MM.1S (cell line): ENCODE results near the gene LUC7L.

Experiments used
- DNase-seq: peaks from one replicate; pipeline ENCODE4 v3.0.0-alpha.2; 2015
- H2AFZ ChIP-seq: fragments of 300-600 bp; sonication (generic); 2 replicates; pipeline ENCODE4 v1.6.0; 2016; ENCODE audit warnings: antibody characterized with exemption, low read length
- H3F3A ChIP-seq: fragments of 300-600 bp; sonication (generic); 2 replicates; pipeline ENCODE4 v1.6.1; 2016; ENCODE audit warnings: mild to moderate bottlenecking, antibody characterized with exemption, low read length, moderate library complexity, mixed read lengths; ENCODE audit not compliant: insufficient read depth
- H3K27ac ChIP-seq: fragments of 300-600 bp; sonication (generic); 2 replicates; pipeline ENCODE4 v1.5.1; 2016; ENCODE audit warnings: mild to moderate bottlenecking, low read length
- H3K27me3 ChIP-seq: fragments of 300-600 bp; sonication (generic); replicated peaks from 2 replicates; pipeline ENCODE4 v1.6.0; 2016; ENCODE audit warnings: low read length; ENCODE audit not compliant: insufficient read depth
- H3K36me3 ChIP-seq: fragments of 300-600 bp; sonication (generic); replicated peaks from 2 replicates; pipeline ENCODE4 v1.6.1; 2016; ENCODE audit warnings: mild to moderate bottlenecking, low read length, mixed read lengths; ENCODE audit not compliant: insufficient read depth
- H3K4me1 ChIP-seq: fragments of 300-600 bp; sonication (generic); 2 replicates; pipeline ENCODE4 v1.6.1; 2016; ENCODE audit warnings: low read length, mixed read lengths
- H3K4me2 ChIP-seq: fragments of 300-600 bp; sonication (generic); 2 replicates; pipeline ENCODE4 v1.6.0; 2016; ENCODE audit warnings: low read depth, low read length
- H3K4me3 ChIP-seq: fragments of 300-600 bp; sonication (generic); 2 replicates; pipeline ENCODE4 v1.5.1; 2016; ENCODE audit warnings: low read length, mixed read lengths
- H3K79me2 ChIP-seq: fragments of 300-600 bp; sonication (generic); 2 replicates; pipeline ENCODE4 v1.6.1; 2016; ENCODE audit warnings: mixed run types, low read length, mixed read lengths
- H3K9ac ChIP-seq: fragments of 300-600 bp; sonication (generic); 2 replicates; pipeline ENCODE4 v1.6.1; 2016; ENCODE audit warnings: low read length, mixed read lengths
- H3K9me2 ChIP-seq: fragments of 300-600 bp; sonication (generic); replicated peaks from 2 replicates; pipeline ENCODE4 v1.6.1; 2016; ENCODE audit warnings: mild to moderate bottlenecking, low read length, mixed read lengths; ENCODE audit not compliant: insufficient read depth
- H3K9me3 ChIP-seq: fragments of 300-600 bp; sonication (generic); replicated peaks from 2 replicates; pipeline ENCODE4 v1.6.1; 2016; ENCODE audit warnings: mild to moderate bottlenecking, low read length, mixed read lengths; ENCODE audit not compliant: insufficient read depth
- H4K20me1 ChIP-seq: fragments of 300-600 bp; sonication (generic); 2 replicates; pipeline ENCODE4 v1.6.1; 2016; ENCODE audit warnings: mild to moderate bottlenecking, low read length, moderate library complexity, mixed read lengths; ENCODE audit not compliant: insufficient read depth
- CTCF ChIP-seq: fragments of 300-600 bp; sonication (generic); IDR thresholded peaks from 2 replicates; pipeline ENCODE4 v1.5.1; 2016; ENCODE audit warnings: antibody characterized with exemption, low read length, mixed read lengths
- EZH2 ChIP-seq: fragments of 300-600 bp; sonication (generic); optimal IDR thresholded peaks from 2 replicates; pipeline ENCODE3; 2017; ENCODE audit warnings: low read depth, mild to moderate bottlenecking, antibody characterized with exemption, low read length, mixed read lengths
- EZH2phosphoT487 ChIP-seq: fragments of 300-600 bp; sonication (generic); IDR thresholded peaks from 2 replicates; pipeline ENCODE4 v1.6.1; 2018; ENCODE audit warnings: antibody characterized with exemption, low read length

Gene LUC7L

GRCh38 chr16:253833-254232, 24.6 kb upstream of the LUC7L start:
- no peaks in the 10 kb centered on the region for H3K36me3 ChIP-seq
- no peaks in the 10 kb centered on the region for H3K79me2 ChIP-seq
- no peak overlapping the region for H3K4me3 ChIP-seq
- H3K4me1 ChIP-seq, result no peaks in the 10 kb centered on the region
- DNase-seq, result no peak
- H3K27me3 ChIP-seq, result no peaks in the 10 kb centered on the region
- TF ChIP-seq EZH2phosphoT487 (no peak), EZH2 (no peak), CTCF (no peak)
- H4K20me1 ChIP-seq, result no peaks in the 10 kb centered on the region
- H3F3A ChIP-seq, result no peaks in the 10 kb centered on the region
- no peak overlapping the region for H3K27ac ChIP-seq
- H3K9me3 ChIP-seq, result no peaks in the 10 kb centered on the region
- H3K9ac ChIP-seq, result no peak overlapping the region
- H3K4me2 ChIP-seq, result no peak overlapping the region
- no peak overlapping the region for H2AFZ ChIP-seq
- H3K9me2 ChIP-seq, result no peaks in the 10 kb centered on the region

GRCh38 chr16:252366-253337, 23.4 kb upstream of the LUC7L start:
- TF ChIP-seq EZH2phosphoT487, result no peak
- TF ChIP-seq CTCF, result no peak
- no peak for TF ChIP-seq EZH2
- DNase-seq, result no peak
- Histone ChIP-seq H2AFZ (no peak overlapping the region), H3K4me2 (no peak overlapping the region), H3K4me3 (no peak overlapping the region), H3K4me1 (no peaks in the 10 kb centered on the region), H3K9me2 (no peaks in the 10 kb centered on the region), H3K27me3 (no peaks in the 10 kb centered on the region), H4K20me1 (no peaks in the 10 kb centered on the region), H3K36me3 (no peaks in the 10 kb centered on the region), H3K9ac (no peak overlapping the region), H3F3A (no peaks in the 10 kb centered on the region), H3K79me2 (no peaks in the 10 kb centered on the region), H3K9me3 (no peaks in the 10 kb centered on the region), H3K27ac (no peak overlapping the region)

GRCh38 chr16:249431-249830, 20.2 kb upstream of the LUC7L start:
- no peak for TF ChIP-seq EZH2
- no peak for TF ChIP-seq CTCF
- TF ChIP-seq EZH2phosphoT487, result no peak
- Histone ChIP-seq H3K4me1 (no peaks in the 10 kb centered on the region), H3K4me3 (no peak overlapping the region)

More at GRCh38 chr16:249431-249830, 20.2 kb upstream of the LUC7L start:
- no peaks in the 10 kb centered on the region for H3K36me3 ChIP-seq
- no peak for DNase-seq
- H3K9me3 ChIP-seq, result no peaks in the 10 kb centered on the region
- H3K27ac ChIP-seq, result no peak overlapping the region
- H3K9me2 ChIP-seq, result no peaks in the 10 kb centered on the region
- H3K27me3 ChIP-seq, result no peaks in the 10 kb centered on the region
- H4K20me1 ChIP-seq, result no peaks in the 10 kb centered on the region
- H2AFZ ChIP-seq, result no peak overlapping the region
- no peaks in the 10 kb centered on the region for H3K79me2 ChIP-seq
- H3F3A ChIP-seq, result no peaks in the 10 kb centered on the region
- no peak overlapping the region for H3K4me2 ChIP-seq
- no peak overlapping the region for H3K9ac ChIP-seq
